GM12878 (cell line): ENCODE data around the gene TECPR1. TPM values are rescaled to one million over a fixed set of nuclear protein-coding genes. Genes with fewer than 3 reads are reported as not detected.

Experiments
- ATAC-seq: fragments of 200-7000 bp; cut with Tn5 transposase; 3 replicates; pipeline ENCODE4 v1.9.1; 2020; ENCODE audit warnings: mild to moderate bottlenecking, moderate library complexity
- BruUV-seq: library from RNA; stranded (reverse); fragments of 400-500 nt; replicated peaks from 2 replicates; lab custom pipeline; 2021; lab: Mats Ljungman, UMichigan
- CTCF ChIA-PET: fragments of 300-600 bp; sonication (Branson Sonifier 250); formaldehyde crosslinking; extraction: SDS; loops from one replicate; lab custom pipeline; 2021; ENCODE audit warnings: inconsistent platforms; lab: Yijun Ruan, JAX
- POLR2A ChIA-PET: fragments of 350-600 bp; formaldehyde crosslinking; extraction: SDS; loops from one replicate; lab custom pipeline; 2021; ENCODE audit warnings: inconsistent platforms; lab: Charles Lee
- RAD21 ChIA-PET: fragments of 300-600 bp; sonication (Branson Sonifier 250); formaldehyde crosslinking; loops from one replicate; lab custom pipeline; 2023; ENCODE audit warnings: antibody characterized with exemption; ENCODE audit not compliant: unreplicated experiment; lab: Charles Lee
- SMC1A ChIA-PET: fragments of 300-600 bp; sonication (Branson Sonifier 250); formaldehyde crosslinking; loops from one replicate; lab custom pipeline; 2023; ENCODE audit not compliant: unreplicated experiment, uncharacterized antibody; lab: Charles Lee
- DNase-seq: peaks from one replicate; pipeline ENCODE4 v3.0.0-alpha.2; 2011; ENCODE audit warnings: low read depth, low spot score
- FAIRE-seq: peaks from 3 replicates; lab custom pipeline; 2011; peaks lifted over from hg19 to GRCh38; lab: Jason Lieb, UNC
- H2AFZ ChIP-seq: 2 replicates; pipeline ENCODE4 v1.6.0; 2011; ENCODE audit warnings: low read depth, low read length, control low read depth; ENCODE audit not compliant: control insufficient read depth
- H3K27ac ChIP-seq: 2 replicates; pipeline ENCODE4 v1.5.1; 2011; ENCODE audit warnings: control low read depth; ENCODE audit not compliant: control insufficient read depth, insufficient read depth
- H3K27me3 ChIP-seq, 2 experiments: replicated peaks in 1 of 2; 2 replicates each; pipeline versions ENCODE4 v1.6.0 to v1.6.1; 2011; ENCODE audit warnings: low read length in 1 of 2; ENCODE audit not compliant: control insufficient read depth in 2 of 2, insufficient read depth in 2 of 2
- H3K36me3 ChIP-seq, 2 experiments: 2 replicates each; pipeline ENCODE4 v1.5.1; 2011; ENCODE audit warnings: low read length in 1 of 2; ENCODE audit not compliant: control insufficient read depth in 2 of 2, insufficient read depth in 2 of 2
- H3K4me1 ChIP-seq: 2 replicates; pipeline ENCODE4 v1.6.1; 2011; ENCODE audit warnings: mild to moderate bottlenecking, low read length, moderate library complexity, mixed read lengths; ENCODE audit not compliant: control insufficient read depth, insufficient read depth
- H3K4me2 ChIP-seq: 2 replicates; pipeline ENCODE4 v1.6.0; 2011; ENCODE audit warnings: control low read depth; ENCODE audit not compliant: control insufficient read depth, insufficient read depth
- H3K4me3 ChIP-seq: fragments of 200-600 bp; sonication (generic); 2 replicates; pipeline ENCODE4 v1.5.1; 2016
- H3K79me2 ChIP-seq: 2 replicates; pipeline ENCODE4 v1.6.0; 2011; ENCODE audit warnings: low read length; ENCODE audit not compliant: control insufficient read depth, insufficient read depth
- H3K9ac ChIP-seq: 2 replicates; pipeline ENCODE4 v1.8.0; 2011; ENCODE audit warnings: low read length, control low read depth, mixed read lengths; ENCODE audit not compliant: control insufficient read depth, insufficient read depth
- H3K9me3 ChIP-seq: replicated peaks from 3 replicates; pipeline ENCODE4 v1.5.1; 2011; ENCODE audit warnings: mild to moderate bottlenecking, low read length; ENCODE audit not compliant: control insufficient read depth, insufficient read depth
- H4K20me1 ChIP-seq: 2 replicates; pipeline ENCODE4 v1.6.0; 2011; ENCODE audit not compliant: control insufficient read depth, insufficient read depth
- ASH2L ChIP-seq: fragments of 300-600, 200-600 bp; sonication (generic); IDR thresholded peaks from 2 replicates; pipeline ENCODE4 v1.6.1; 2017; ENCODE audit warnings: low read depth, mild to moderate bottlenecking, borderline replicate concordance
- E4F1 ChIP-seq: fragments of 450-650 bp; IDR thresholded peaks from 2 replicates; pipeline ENCODE4 v1.6.1; 2018; ENCODE audit warnings: borderline replicate concordance, mild to moderate bottlenecking; ENCODE audit not compliant: partially characterized antibody
- NR2F1 ChIP-seq: fragments of 450-650 bp; conservative IDR thresholded peaks from 2 replicates; pipeline ENCODE4 v1.6.1; 2017; ENCODE audit warnings: mild to moderate bottlenecking
- SKIL ChIP-seq: fragments of 450-650 bp; IDR thresholded peaks from 2 replicates; pipeline ENCODE4 v1.6.1; 2017; ENCODE audit warnings: mild to moderate bottlenecking, low read depth, inconsistent platforms; ENCODE audit not compliant: poor library complexity, severe bottlenecking
- WGBS: methylation state at CpG from one replicate; pipeline ENCODE4 v1.1.6; 2016; ENCODE audit warnings: low lambda C conversion rate; ENCODE audit not compliant: insufficient replicate concordance, insufficient coverage; ENCODE audit errors: missing lambda C conversion rate; 5-methylcytosine and 5-hydroxymethylcytosine counted together
- in situ Hi-C: fragments of 300-500 bp; cut with MboI; formaldehyde crosslinking; loops from 9 replicates; pipeline ENCODE4 v1.14.3; 2018; ENCODE audit warnings: mixed read lengths
- intact Hi-C: fragments of 100-400 bp; cut with micrococcal nuclease; formaldehyde crosslinking; loops from one replicate; pipeline ENCODE4 v1.14.2; 2022; ENCODE audit not compliant: unreplicated experiment
- polyA plus RNA-seq, 11 experiments: library from polyadenylated mRNA; depleted of rRNA in 4 of 11; unstranded in 6 of 11; stranded (reverse) in 5 of 11; fragments of >200 nt; fragmentation: Nextera tagmentation in 4 of 11; fragmentation: Illumina TruSeq in 1 of 11; extraction: Ambion mirVana in 4 of 11; extraction: Trizol in 1 of 11; gene quantifications; 1 replicate in 1 of 11; 2 replicates in 10 of 11; pipeline versions ENCODE4 v1.2.1 to v1.2.3, GENCODE V29; 2011 to 2016; ENCODE audit warnings: inconsistent platforms in 2 of 11, missing spikeins in 2 of 11, low read depth in 1 of 11
- total RNA-seq, 4 experiments: library from RNA; depleted of rRNA in 3 of 4; stranded (reverse); fragments of >200 nt in 3 of 4; fragmentation: Illumina TruSeq in 1 of 4; extraction: Trizol in 1 of 4; gene quantifications; 2 replicates each; pipeline versions ENCODE4 v1.2.1 to v1.2.3, GENCODE V29; 2013 to 2021
- TF ChIP-seq, protein P1 (sequence below): IDR thresholded peaks from 2 replicates; pipeline ENCODE4 v1.6.1; 2012; ENCODE audit warnings: improper control_type of control experiment, low read depth, low read length; ENCODE audit not compliant: insufficient replicate concordance
- TF ChIP-seq, protein P2 (sequence below): fragments of 450-650 bp; IDR thresholded peaks from 2 replicates; pipeline ENCODE4 v1.6.1; 2016; ENCODE audit warnings: mild to moderate bottlenecking, moderate library complexity, borderline replicate concordance

TECPR1 gene
- total and polyA plus RNA-seq, 10 of the 15 experiments (the other 5 are each of a cell fraction or from before 2014, with no cell fraction given) = 0.26 to 16.8 (median 4.2) TPM

GRCh38 chr7:98178321-98178720 lies 73.7 kb downstream of the TECPR1 start (continued):
- TF ChIP-seq ASH2L = no peak

- Histone ChIP-seq H2AFZ (no peak overlapping the region), H3K4me1 (no peaks in the 10 kb centered on the region), H3K4me2 (no peak overlapping the region), H3K9ac (no peak overlapping the region), H3K36me3 (no peaks in the 10 kb centered on the region; a peak in 2 of 4 replicates), H3K79me2 (no peaks in the 10 kb centered on the region), H3K4me3 (no peak overlapping the region), H4K20me1 (no peaks in the 10 kb centered on the region), H3K27ac (no peak overlapping the region), H3K27me3 (no peaks in the 10 kb centered on the region), H3K9me3 (no peaks in the 10 kb centered on the region)
- ATAC-seq = no peak
- ChIA-PET CTCF (interaction anchor here (1.5 to 4.5 kb wide), 3 partner anchors 9 to 156 kb away, joined by 3 to 31 read pairs (median 12); no protein-coding TSS in a partner anchor), SMC1A (interaction anchor here (1.6 kb wide), 1 partner anchor 9 kb away, joined by 5 read pairs; no protein-coding TSS in a partner anchor), POLR2A (no interaction called here), RAD21 (interaction anchor here (1.2 to 1.6 kb wide), 2 partner anchors 9 to 73 kb away, joined by 5 to 7 read pairs; no protein-coding TSS in a partner anchor)
- no peak for FAIRE-seq
- DNase-seq = no peak
- BruUV-seq = no TSS peak
- intact Hi-C loops = no loop called here
- in situ Hi-C loops = no loop called here
- 96% methylated on average over 6 of the region's 6 CpGs for WGBS
- TF ChIP-seq NR2F1 (no peak), E4F1 (no peak), SKIL (no peak)
- TF ChIP-seq, protein P1, sequence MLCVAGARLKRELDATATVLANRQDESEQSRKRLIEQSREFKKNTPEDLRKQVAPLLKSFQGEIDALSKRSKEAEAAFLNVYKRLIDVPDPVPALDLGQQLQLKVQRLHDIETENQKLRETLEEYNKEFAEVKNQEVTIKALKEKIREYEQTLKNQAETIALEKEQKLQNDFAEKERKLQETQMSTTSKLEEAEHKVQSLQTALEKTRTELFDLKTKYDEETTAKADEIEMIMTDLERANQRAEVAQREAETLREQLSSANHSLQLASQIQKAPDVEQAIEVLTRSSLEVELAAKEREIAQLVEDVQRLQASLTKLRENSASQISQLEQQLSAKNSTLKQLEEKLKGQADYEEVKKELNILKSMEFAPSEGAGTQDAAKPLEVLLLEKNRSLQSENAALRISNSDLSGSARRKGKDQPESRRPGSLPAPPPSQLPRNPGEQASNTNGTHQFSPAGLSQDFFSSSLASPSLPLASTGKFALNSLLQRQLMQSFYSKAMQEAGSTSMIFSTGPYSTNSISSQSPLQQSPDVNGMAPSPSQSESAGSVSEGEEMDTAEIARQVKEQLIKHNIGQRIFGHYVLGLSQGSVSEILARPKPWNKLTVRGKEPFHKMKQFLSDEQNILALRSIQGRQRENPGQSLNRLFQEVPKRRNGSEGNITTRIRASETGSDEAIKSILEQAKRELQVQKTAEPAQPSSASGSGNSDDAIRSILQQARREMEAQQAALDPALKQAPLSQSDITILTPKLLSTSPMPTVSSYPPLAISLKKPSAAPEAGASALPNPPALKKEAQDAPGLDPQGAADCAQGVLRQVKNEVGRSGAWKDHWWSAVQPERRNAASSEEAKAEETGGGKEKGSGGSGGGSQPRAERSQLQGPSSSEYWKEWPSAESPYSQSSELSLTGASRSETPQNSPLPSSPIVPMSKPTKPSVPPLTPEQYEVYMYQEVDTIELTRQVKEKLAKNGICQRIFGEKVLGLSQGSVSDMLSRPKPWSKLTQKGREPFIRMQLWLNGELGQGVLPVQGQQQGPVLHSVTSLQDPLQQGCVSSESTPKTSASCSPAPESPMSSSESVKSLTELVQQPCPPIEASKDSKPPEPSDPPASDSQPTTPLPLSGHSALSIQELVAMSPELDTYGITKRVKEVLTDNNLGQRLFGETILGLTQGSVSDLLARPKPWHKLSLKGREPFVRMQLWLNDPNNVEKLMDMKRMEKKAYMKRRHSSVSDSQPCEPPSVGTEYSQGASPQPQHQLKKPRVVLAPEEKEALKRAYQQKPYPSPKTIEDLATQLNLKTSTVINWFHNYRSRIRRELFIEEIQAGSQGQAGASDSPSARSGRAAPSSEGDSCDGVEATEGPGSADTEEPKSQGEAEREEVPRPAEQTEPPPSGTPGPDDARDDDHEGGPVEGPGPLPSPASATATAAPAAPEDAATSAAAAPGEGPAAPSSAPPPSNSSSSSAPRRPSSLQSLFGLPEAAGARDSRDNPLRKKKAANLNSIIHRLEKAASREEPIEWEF = no peak
- TF ChIP-seq, protein P2, sequence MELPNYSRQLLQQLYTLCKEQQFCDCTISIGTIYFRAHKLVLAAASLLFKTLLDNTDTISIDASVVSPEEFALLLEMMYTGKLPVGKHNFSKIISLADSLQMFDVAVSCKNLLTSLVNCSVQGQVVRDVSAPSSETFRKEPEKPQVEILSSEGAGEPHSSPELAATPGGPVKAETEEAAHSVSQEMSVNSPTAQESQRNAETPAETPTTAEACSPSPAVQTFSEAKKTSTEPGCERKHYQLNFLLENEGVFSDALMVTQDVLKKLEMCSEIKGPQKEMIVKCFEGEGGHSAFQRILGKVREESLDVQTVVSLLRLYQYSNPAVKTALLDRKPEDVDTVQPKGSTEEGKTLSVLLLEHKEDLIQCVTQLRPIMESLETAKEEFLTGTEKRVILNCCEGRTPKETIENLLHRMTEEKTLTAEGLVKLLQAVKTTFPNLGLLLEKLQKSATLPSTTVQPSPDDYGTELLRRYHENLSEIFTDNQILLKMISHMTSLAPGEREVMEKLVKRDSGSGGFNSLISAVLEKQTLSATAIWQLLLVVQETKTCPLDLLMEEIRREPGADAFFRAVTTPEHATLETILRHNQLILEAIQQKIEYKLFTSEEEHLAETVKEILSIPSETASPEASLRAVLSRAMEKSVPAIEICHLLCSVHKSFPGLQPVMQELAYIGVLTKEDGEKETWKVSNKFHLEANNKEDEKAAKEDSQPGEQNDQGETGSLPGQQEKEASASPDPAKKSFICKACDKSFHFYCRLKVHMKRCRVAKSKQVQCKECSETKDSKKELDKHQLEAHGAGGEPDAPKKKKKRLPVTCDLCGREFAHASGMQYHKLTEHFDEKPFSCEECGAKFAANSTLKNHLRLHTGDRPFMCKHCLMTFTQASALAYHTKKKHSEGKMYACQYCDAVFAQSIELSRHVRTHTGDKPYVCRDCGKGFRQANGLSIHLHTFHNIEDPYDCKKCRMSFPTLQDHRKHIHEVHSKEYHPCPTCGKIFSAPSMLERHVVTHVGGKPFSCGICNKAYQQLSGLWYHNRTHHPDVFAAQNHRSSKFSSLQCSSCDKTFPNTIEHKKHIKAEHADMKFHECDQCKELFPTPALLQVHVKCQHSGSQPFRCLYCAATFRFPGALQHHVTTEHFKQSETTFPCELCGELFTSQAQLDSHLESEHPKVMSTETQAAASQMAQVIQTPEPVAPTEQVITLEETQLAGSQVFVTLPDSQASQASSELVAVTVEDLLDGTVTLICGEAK = no peak
These were observed 74.5 kb downstream of the TECPR1 start for GRCh38 chr7:98177553-98177952.
